SK-N-SH (cell line): ENCODE data around the gene SERP2. TPM values are rescaled to one million over a fixed set of nuclear protein-coding genes. Genes with fewer than 3 reads are reported as not detected.

Source experiments
- CTCF ChIA-PET: fragments of 300-600, 350-600 bp; formaldehyde crosslinking; extraction: SDS; loops from one replicate; lab custom pipeline; 2021; lab: Yijun Ruan, JAX
- POLR2A ChIA-PET: fragments of 350-600 bp; sonication (Branson Sonifier 250); formaldehyde crosslinking; extraction: SDS; loops from one replicate; lab custom pipeline; 2020; ENCODE audit warnings: antibody characterized with exemption, inconsistent platforms; lab: Yijun Ruan, JAX
- DNase-seq: peaks from one replicate; pipeline ENCODE4 v3.0.0; 2012
- H2AFZ ChIP-seq: fragments of 200-600 bp; sonication (generic); 2 replicates; pipeline ENCODE4 v1.8.1; 2016; ENCODE audit warnings: antibody characterized with exemption, mild to moderate bottlenecking, low read depth
- H3F3A ChIP-seq: fragments of 200-600 bp; sonication (generic); replicated peaks from 2 replicates; pipeline ENCODE3; 2016; ENCODE audit warnings: antibody characterized with exemption, mild to moderate bottlenecking; ENCODE audit not compliant: insufficient read depth
- H3K27ac ChIP-seq, 2 experiments: fragments of 200-500 bp in 1 of 2; fragments of 200-600 bp in 1 of 2; sonication (Bioruptor generic) in 1 of 2; sonication (generic), shearing (Covaris generic) in 1 of 2; 2 replicates each; pipeline versions ENCODE4 v1.5.1 to v1.6.1; 2014 to 2016; ENCODE audit warnings: low read depth in 2 of 2, inconsistent platforms in 1 of 2, low read length in 1 of 2, mild to moderate bottlenecking in 1 of 2, mixed read lengths in 1 of 2
- H3K27me3 ChIP-seq: fragments of 200-600 bp; sonication (generic), shearing (Covaris generic); 2 replicates; pipeline ENCODE4 v1.6.1; 2016; ENCODE audit warnings: mixed run types; ENCODE audit not compliant: insufficient read depth
- H3K36me3 ChIP-seq, 2 experiments: fragments of 200-500 bp in 1 of 2; fragments of 200-600 bp in 1 of 2; sonication (Bioruptor generic) in 1 of 2; sonication (generic) in 1 of 2; replicated peaks in 1 of 2; 2 replicates each; pipeline versions ENCODE3 to v1.5.1; 2014 to 2016; ENCODE audit warnings: low read length in 1 of 2, mild to moderate bottlenecking in 1 of 2; ENCODE audit not compliant: insufficient read depth in 2 of 2, control insufficient read depth in 1 of 2
- H3K4me1 ChIP-seq, 2 experiments: fragments of 200-500 bp in 1 of 2; fragments of 200-600 bp in 1 of 2; sonication (Bioruptor generic) in 1 of 2; sonication (generic), shearing (Covaris generic) in 1 of 2; 2 replicates each; pipeline versions ENCODE4 v1.5.1 to v1.6.1; 2014 to 2016; ENCODE audit warnings: low read depth in 1 of 2, low read length in 1 of 2, mixed run types in 1 of 2; ENCODE audit not compliant: insufficient read depth in 2 of 2, control insufficient read depth in 1 of 2
- H3K4me2 ChIP-seq: fragments of 200-600 bp; sonication (generic), shearing (Covaris generic); 2 replicates; pipeline ENCODE4 v1.6.1; 2017; ENCODE audit warnings: mixed run types
- H3K4me3 ChIP-seq, 2 experiments: fragments of 200-500 bp in 1 of 2; fragments of 200-600 bp in 1 of 2; sonication (Bioruptor generic) in 1 of 2; sonication (generic), shearing (Covaris generic) in 1 of 2; 2 replicates each; pipeline versions ENCODE4 v1.5.1 to v1.8.1; 2014 to 2016; ENCODE audit warnings: low read depth in 2 of 2, inconsistent platforms in 1 of 2, low read length in 1 of 2, mild to moderate bottlenecking in 1 of 2, mixed read lengths in 1 of 2, moderate library complexity in 1 of 2
- H3K79me2 ChIP-seq: fragments of 200-600 bp; sonication (generic); 2 replicates; pipeline ENCODE4 v1.8.1; 2017; ENCODE audit warnings: mild to moderate bottlenecking; ENCODE audit not compliant: insufficient read depth
- H3K9ac ChIP-seq: fragments of 200-600 bp; sonication (generic); 2 replicates; pipeline ENCODE4 v1.6.1; 2017; ENCODE audit warnings: mixed run types
- H3K9me2 ChIP-seq: fragments of 200-600 bp; sonication (generic); 2 replicates; pipeline ENCODE4 v1.6.1; 2017; ENCODE audit warnings: mixed run types
- H3K9me3 ChIP-seq: fragments of 200-600 bp; sonication (generic); 2 replicates; pipeline ENCODE4 v1.6.1; 2017; ENCODE audit warnings: mixed run types, mild to moderate bottlenecking, moderate library complexity
- H4K20me1 ChIP-seq: fragments of 200-600 bp; sonication (generic); 2 replicates; pipeline ENCODE4 v1.6.1; 2017; ENCODE audit warnings: mild to moderate bottlenecking, mixed run types; ENCODE audit not compliant: insufficient read depth
- CHD2 ChIP-seq: fragments of 150-350 bp; IDR thresholded peaks from 2 replicates; pipeline ENCODE4 v1.6.1; 2018; ENCODE audit warnings: low read length; ENCODE audit not compliant: partially characterized antibody
- EP300 ChIP-seq, 2 experiments: IDR thresholded peaks; 2 replicates each; pipeline versions ENCODE4 v1.4.0 to v1.6.1; 2012; ENCODE audit warnings: borderline replicate concordance in 1 of 2, low read depth in 1 of 2, low read length in 1 of 2
- EZH2phosphoT487 ChIP-seq: fragments of 200-600 bp; sonication (generic); IDR thresholded peaks from 2 replicates; pipeline ENCODE4 v1.6.1; 2017; ENCODE audit warnings: low read depth, mixed run types, mild to moderate bottlenecking, antibody characterized with exemption, moderate library complexity, borderline replicate concordance
- FOSL2 ChIP-seq: IDR thresholded peaks from 2 replicates; pipeline ENCODE4 v1.4.0; 2012; ENCODE audit warnings: low read depth, mild to moderate bottlenecking, moderate library complexity, borderline replicate concordance
- FOXJ3 ChIP-seq: sonication (generic); formaldehyde crosslinking; IDR thresholded peaks from 2 replicates; pipeline ENCODE4 v1.5.1; 2020; ENCODE audit warnings: mild to moderate bottlenecking, missing genetic modification reagents
- GABPA ChIP-seq: IDR thresholded peaks from 2 replicates; pipeline ENCODE4 v1.4.0; 2012; ENCODE audit warnings: low read depth, mild to moderate bottlenecking
- JUND ChIP-seq: IDR thresholded peaks from 2 replicates; pipeline ENCODE4 v1.4.0; 2012
- RAD21 ChIP-seq: IDR thresholded peaks from 2 replicates; pipeline ENCODE4 v1.6.1; 2012; ENCODE audit warnings: mild to moderate bottlenecking, low read length
- RCOR1 ChIP-seq: fragments of 150-350 bp; IDR thresholded peaks from 2 replicates; pipeline ENCODE4 v1.6.1; 2017; ENCODE audit warnings: antibody characterized with exemption, low read length
- RFX5 ChIP-seq: IDR thresholded peaks from 2 replicates; pipeline ENCODE4 v1.6.1; 2012; ENCODE audit warnings: mild to moderate bottlenecking, improper control_type of control experiment, low read length
- SMC3 ChIP-seq: IDR thresholded peaks from 2 replicates; pipeline ENCODE4 v1.6.1; 2012; ENCODE audit warnings: low read depth, low read length, improper control_type of control experiment
- TEAD4 ChIP-seq: IDR thresholded peaks from 2 replicates; pipeline ENCODE4 v1.4.0; 2012; ENCODE audit warnings: mild to moderate bottlenecking, borderline replicate concordance; ENCODE audit not compliant: insufficient read depth
- WGBS: methylation state at CpG from one replicate; pipeline ENCODE4 v1.1.6; 2017; ENCODE audit warnings: low lambda C conversion rate; 5-methylcytosine and 5-hydroxymethylcytosine counted together
- polyA plus RNA-seq, 3 experiments: library from polyadenylated mRNA; depleted of rRNA; stranded (reverse); fragments of >200 nt; gene quantifications; 2 replicates each; pipeline ENCODE4 v1.2.3, GENCODE V29; 2012
- TF ChIP-seq, protein P1 (sequence below): IDR thresholded peaks from 2 replicates; pipeline ENCODE4 v1.4.0; 2012; ENCODE audit warnings: low read depth, borderline replicate concordance
- TF ChIP-seq, protein P2 (sequence below): IDR thresholded peaks from 2 replicates; pipeline ENCODE4 v1.6.1; 2012; ENCODE audit warnings: mild to moderate bottlenecking, low read depth, low read length, moderate library complexity

SERP2 gene
- polyA plus RNA-seq, 1 of the 3 experiments (the other 2 are of a cell fraction): 4.9 TPM

DNA sequence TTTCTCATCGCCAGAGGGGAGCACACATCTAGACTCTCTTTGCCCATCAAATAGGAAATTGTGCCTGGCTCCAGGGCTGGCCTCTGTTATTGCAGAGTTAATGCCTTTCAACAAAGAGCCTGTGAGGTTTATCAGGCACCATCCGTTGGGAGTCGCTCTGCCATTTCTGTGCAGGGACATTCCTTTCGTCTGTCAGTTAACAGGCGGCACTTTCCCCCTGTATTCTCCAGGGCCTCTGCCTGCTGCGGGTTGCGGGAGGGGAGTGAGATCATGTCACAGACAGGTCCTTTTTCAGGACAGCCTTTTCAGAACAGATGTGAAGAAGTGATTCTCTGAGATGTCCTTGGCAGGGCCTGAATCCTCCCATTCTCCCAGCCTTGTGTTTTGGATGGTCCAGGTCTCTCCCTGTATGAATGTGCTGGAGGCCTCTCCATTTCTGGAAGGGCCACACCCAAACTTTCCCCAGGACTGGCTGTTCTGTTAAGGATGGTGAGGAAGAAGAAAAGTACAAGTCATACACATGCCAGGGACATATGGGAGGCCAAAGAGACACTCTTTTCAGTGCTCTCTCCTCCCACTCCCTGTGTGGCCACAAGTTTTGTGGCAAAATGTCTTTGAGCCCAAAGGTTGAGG lies 14.9 kb downstream of the SERP2 start:
- Histone ChIP-seq H3K9me2 (no peaks in the 10 kb centered on the region), H3K4me3 (no peak overlapping the region), H3K4me2 (no peak overlapping the region), H3K36me3 (peaks cover 0 to 8% of the 10 kb centered on the region in 2 experiments), H3K27ac (peak overlapping the region in 1 of 2 experiments; percentile 62; a peak in 2 of 4 replicates), H4K20me1 (no peaks in the 10 kb centered on the region), H3K9ac (no peak overlapping the region), H3K27me3 (no peaks in the 10 kb centered on the region), H3F3A (no peaks in the 10 kb centered on the region), H2AFZ (no peak overlapping the region), H3K4me1 (peaks cover 0 to 10% of the 10 kb centered on the region in 2 experiments; a peak in 2 of 4 replicates), H3K79me2 (no peaks in the 10 kb centered on the region), H3K9me3 (no peaks in the 10 kb centered on the region)
- TF ChIP-seq RCOR1 (0 out of 2 replicates have a peak, but pooled peaks have one; percentile 12), EP300 (IDR thresholded peaks at IDR 0.05; ENCODE audit: borderline replicate concordance in 1 of 2, low read depth in 1 of 2, low read length in 1 of 2) (peak in 1 of 2 experiments; percentile 20; a peak in 1 of 4 replicates), CHD2 (peak; percentile 62), RFX5 (no peak), SMC3 (peak; percentile 17; the same call in 1 of the 2 replicates), RAD21 (peak; percentile 55)
- ChIA-PET CTCF (interaction anchor here (0.7 to 2.4 kb wide), 3 partner anchors 14 to 35 kb away, joined by 3 to 7 read pairs (median 4); no protein-coding TSS in a partner anchor), POLR2A (no interaction called here)
- DNase-seq: peak; percentile 47
- 68% methylated on average over 7 of the region's 7 CpGs for WGBS

DNA sequence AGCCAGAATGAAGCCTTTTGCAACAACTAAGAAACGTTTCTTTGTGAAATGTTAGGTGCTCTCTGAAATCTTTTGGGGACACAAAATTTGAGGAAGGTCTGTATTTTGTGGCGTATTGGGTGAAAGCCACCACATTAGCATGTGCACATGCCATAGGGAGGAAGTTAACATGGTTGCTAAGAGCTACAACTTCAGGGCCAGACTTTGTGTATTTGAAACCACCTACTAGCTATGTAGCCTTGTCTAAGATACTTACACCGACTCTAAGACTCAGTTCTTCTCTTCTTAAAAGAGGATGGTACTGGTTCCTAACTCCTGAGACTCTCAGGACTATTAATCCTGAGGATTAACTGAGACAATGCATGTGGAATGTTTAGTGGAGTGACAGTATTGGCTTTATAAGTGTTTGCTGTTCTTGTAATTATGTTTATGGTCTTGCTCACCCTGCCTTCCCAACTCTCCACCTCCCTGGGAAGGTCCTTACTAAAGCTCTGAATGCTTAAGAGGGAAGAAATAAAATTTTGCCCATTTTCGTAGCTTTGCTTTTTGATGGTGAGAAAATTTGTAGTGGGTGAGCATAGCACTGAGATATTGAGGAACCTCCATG lies 15.5 kb downstream of the SERP2 start:
- 75% methylated on average over 4 of the region's 4 CpGs for WGBS
- TF ChIP-seq TEAD4: no peak
- TF ChIP-seq FOSL2: no peak
- no peaks in the 10 kb centered on the region for H3K27me3 ChIP-seq
- H3K27ac ChIP-seq: no peak overlapping the region; a peak in 1 of 4 replicates
- H3K36me3 ChIP-seq: peaks cover 0 to 8% of the 10 kb centered on the region in 2 experiments
- no peaks in the 10 kb centered on the region for H3F3A ChIP-seq
- H3K9ac ChIP-seq: no peak overlapping the region
- no peak overlapping the region for H3K4me2 ChIP-seq
- no peaks in the 10 kb centered on the region for H3K9me3 ChIP-seq
- H3K9me2 ChIP-seq: no peaks in the 10 kb centered on the region
- no peak overlapping the region for H2AFZ ChIP-seq
- CTCF ChIA-PET: interaction anchor here (1.3 to 2.4 kb wide), 2 partner anchors 14 to 29 kb away, joined by 3 to 7 read pairs; no protein-coding TSS in a partner anchor
- DNase-seq: no peak
- H3K79me2 ChIP-seq: no peaks in the 10 kb centered on the region
- peaks cover 0 to 10% of the 10 kb centered on the region in 2 experiments; a peak in 2 of 4 replicates for H3K4me1 ChIP-seq
- H4K20me1 ChIP-seq: no peaks in the 10 kb centered on the region
- H3K4me3 ChIP-seq: no peak overlapping the region
- POLR2A ChIA-PET: no interaction called here

DNA sequence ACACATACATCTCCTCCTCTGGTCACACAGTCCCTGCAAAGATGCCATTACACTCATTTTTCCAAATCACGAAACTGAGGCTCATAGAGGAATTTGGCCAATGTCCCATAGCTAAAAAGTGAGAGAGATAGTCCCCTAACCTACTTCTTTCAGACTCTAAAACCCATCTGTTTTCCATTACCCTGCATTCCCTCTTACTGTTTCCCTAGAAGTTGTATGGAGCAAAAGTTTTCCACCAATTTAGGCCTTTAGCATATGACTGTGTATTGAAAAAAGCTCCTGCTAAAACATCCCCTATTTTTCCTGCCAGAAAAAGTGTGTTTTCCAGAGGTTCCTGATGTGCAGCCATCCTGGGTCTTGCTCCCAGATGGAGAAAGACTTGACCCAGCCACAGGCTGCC lies 16.3 kb downstream of the SERP2 start:
- Histone ChIP-seq H3K27ac (no peak overlapping the region), H3K4me3 (no peak overlapping the region), H2AFZ (no peak overlapping the region), H3K9me3 (no peaks in the 10 kb centered on the region), H3K4me1 (peaks cover 0 to 14% of the 10 kb centered on the region in 2 experiments; a peak in 2 of 4 replicates), H3K27me3 (no peaks in the 10 kb centered on the region), H3K79me2 (no peaks in the 10 kb centered on the region), H4K20me1 (no peaks in the 10 kb centered on the region), H3K4me2 (no peak overlapping the region), H3F3A (no peaks in the 10 kb centered on the region), H3K9ac (no peak overlapping the region), H3K36me3 (peaks cover 0 to 8% of the 10 kb centered on the region in 2 experiments), H3K9me2 (no peaks in the 10 kb centered on the region)
- CTCF ChIA-PET: interaction anchor here (1.3 to 2.4 kb wide), 2 partner anchors 15 to 28 kb away, joined by 3 to 7 read pairs; no protein-coding TSS in a partner anchor
- DNase-seq: no peak
- POLR2A ChIA-PET: no interaction called here
- 88% methylated on average over 1 of the region's 1 CpG for WGBS
- TF ChIP-seq GABPA: no peak
- TF ChIP-seq EZH2phosphoT487: no peak
- no peak for TF ChIP-seq TEAD4
- TF ChIP-seq, protein P1, sequence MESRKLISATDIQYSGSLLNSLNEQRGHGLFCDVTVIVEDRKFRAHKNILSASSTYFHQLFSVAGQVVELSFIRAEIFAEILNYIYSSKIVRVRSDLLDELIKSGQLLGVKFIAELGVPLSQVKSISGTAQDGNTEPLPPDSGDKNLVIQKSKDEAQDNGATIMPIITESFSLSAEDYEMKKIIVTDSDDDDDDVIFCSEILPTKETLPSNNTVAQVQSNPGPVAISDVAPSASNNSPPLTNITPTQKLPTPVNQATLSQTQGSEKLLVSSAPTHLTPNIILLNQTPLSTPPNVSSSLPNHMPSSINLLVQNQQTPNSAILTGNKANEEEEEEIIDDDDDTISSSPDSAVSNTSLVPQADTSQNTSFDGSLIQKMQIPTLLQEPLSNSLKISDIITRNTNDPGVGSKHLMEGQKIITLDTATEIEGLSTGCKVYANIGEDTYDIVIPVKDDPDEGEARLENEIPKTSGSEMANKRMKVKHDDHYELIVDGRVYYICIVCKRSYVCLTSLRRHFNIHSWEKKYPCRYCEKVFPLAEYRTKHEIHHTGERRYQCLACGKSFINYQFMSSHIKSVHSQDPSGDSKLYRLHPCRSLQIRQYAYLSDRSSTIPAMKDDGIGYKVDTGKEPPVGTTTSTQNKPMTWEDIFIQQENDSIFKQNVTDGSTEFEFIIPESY: no peak
- TF ChIP-seq JUND: no peak
- TF ChIP-seq, protein P2, sequence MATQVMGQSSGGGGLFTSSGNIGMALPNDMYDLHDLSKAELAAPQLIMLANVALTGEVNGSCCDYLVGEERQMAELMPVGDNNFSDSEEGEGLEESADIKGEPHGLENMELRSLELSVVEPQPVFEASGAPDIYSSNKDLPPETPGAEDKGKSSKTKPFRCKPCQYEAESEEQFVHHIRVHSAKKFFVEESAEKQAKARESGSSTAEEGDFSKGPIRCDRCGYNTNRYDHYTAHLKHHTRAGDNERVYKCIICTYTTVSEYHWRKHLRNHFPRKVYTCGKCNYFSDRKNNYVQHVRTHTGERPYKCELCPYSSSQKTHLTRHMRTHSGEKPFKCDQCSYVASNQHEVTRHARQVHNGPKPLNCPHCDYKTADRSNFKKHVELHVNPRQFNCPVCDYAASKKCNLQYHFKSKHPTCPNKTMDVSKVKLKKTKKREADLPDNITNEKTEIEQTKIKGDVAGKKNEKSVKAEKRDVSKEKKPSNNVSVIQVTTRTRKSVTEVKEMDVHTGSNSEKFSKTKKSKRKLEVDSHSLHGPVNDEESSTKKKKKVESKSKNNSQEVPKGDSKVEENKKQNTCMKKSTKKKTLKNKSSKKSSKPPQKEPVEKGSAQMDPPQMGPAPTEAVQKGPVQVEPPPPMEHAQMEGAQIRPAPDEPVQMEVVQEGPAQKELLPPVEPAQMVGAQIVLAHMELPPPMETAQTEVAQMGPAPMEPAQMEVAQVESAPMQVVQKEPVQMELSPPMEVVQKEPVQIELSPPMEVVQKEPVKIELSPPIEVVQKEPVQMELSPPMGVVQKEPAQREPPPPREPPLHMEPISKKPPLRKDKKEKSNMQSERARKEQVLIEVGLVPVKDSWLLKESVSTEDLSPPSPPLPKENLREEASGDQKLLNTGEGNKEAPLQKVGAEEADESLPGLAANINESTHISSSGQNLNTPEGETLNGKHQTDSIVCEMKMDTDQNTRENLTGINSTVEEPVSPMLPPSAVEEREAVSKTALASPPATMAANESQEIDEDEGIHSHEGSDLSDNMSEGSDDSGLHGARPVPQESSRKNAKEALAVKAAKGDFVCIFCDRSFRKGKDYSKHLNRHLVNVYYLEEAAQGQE: no peak
- no peak for TF ChIP-seq FOXJ3
- no peak for TF ChIP-seq FOSL2
